Lung (tissue), 12 donors: ENCODE results near the gene OOSP1. TPM values are rescaled to one million over a fixed set of nuclear protein-coding genes. Genes with fewer than 3 reads are reported as not detected.
A peak's percentile ranks its signal among the peaks of the same experiment; 100 is the strongest.

ENCODE experiments used
- ATAC-seq: fragments of 200-7000 bp; cut with Tn5 transposase; one replicate; pipeline ENCODE4 v1.9.1; 2020; ENCODE audit warnings: moderate number of reproducible peaks; ENCODE audit not compliant: insufficient read depth, low FRiP score
- DNase-seq, 3 donors: peaks; one replicate each; pipeline ENCODE4 v3.0.0-alpha.2; 2013 to 2017
- H3K27ac ChIP-seq, 2 donors: one replicate each; pipeline ENCODE4 v1.5.1; 2013; ENCODE audit warnings: mild to moderate bottlenecking in 2 of 2, moderate library complexity in 2 of 2, control low read depth in 1 of 2, inconsistent platforms in 1 of 2, low read depth in 1 of 2, low read length in 1 of 2
- H3K27me3 ChIP-seq, 3 donors: one replicate each; pipeline ENCODE4 v1.5.1; 2013; ENCODE audit warnings: low read length in 2 of 3; ENCODE audit not compliant: control insufficient read depth in 3 of 3, insufficient read depth in 3 of 3
- H3K36me3 ChIP-seq, 4 donors: one replicate each; pipeline ENCODE4 v1.5.1; 2013; ENCODE audit warnings: low read length in 4 of 4, mild to moderate bottlenecking in 1 of 4, moderate library complexity in 1 of 4; ENCODE audit not compliant: control insufficient read depth in 4 of 4, insufficient read depth in 4 of 4
- H3K4me1 ChIP-seq, 5 donors: one replicate each; pipeline ENCODE4 v1.5.1; 2013; ENCODE audit warnings: low read length in 5 of 5, mild to moderate bottlenecking in 2 of 5, moderate library complexity in 1 of 5; ENCODE audit not compliant: control insufficient read depth in 5 of 5, insufficient read depth in 5 of 5
- H3K4me3 ChIP-seq: one replicate; pipeline ENCODE4 v1.5.1; 2013; ENCODE audit warnings: mild to moderate bottlenecking, control low read depth, moderate library complexity
- H3K9ac ChIP-seq, 2 donors: one replicate each; pipeline ENCODE4 v1.5.1; 2013; ENCODE audit warnings: low read length in 2 of 2, control low read depth in 1 of 2; ENCODE audit not compliant: insufficient read depth in 1 of 2
- H3K9me3 ChIP-seq, 4 donors: one replicate each; pipeline ENCODE4 v1.5.1; 2013; ENCODE audit warnings: low read length in 3 of 4, mild to moderate bottlenecking in 1 of 4, moderate library complexity in 1 of 4; ENCODE audit not compliant: control insufficient read depth in 4 of 4, insufficient read depth in 3 of 4
- CTCF ChIP-seq: IDR thresholded peaks from 2 replicates; pipeline ENCODE4 v1.5.1; 2012; ENCODE audit warnings: mild to moderate bottlenecking; ENCODE audit errors: control extremely low read depth, extremely low read depth
- WGBS, 2 donors: extraction: QIAGEN DNeasy Blood & Tissue Kit; methylation state at CpG; one replicate each; pipeline ENCODE4 v1.1.7; 2013; 5-methylcytosine and 5-hydroxymethylcytosine counted together
- polyA plus RNA-seq, 2 donors: library from polyadenylated mRNA; stranded (reverse); fragments of 200-250 nt; gene quantifications; one replicate each; pipeline ENCODE4 v1.2.1, GENCODE V29; 2013
- total RNA-seq, 2 donors: library from RNA; depleted of rRNA in 1 of 2; stranded (reverse); fragments of >200 nt in 1 of 2; gene quantifications; one replicate each; pipeline ENCODE4 v1.2.1, GENCODE V29; 2014 to 2021
- donor health status: control.
- donor health status: control.
- donor health status: Bipolar disorder and iron deficiency.
- donor health status: healthy.
- donor health status: DM: yes; HTN: yes; CAD: no.

Gene OOSP1
- total and polyA plus RNA-seq, 4 donors: not detected

GRCh38 chr11:59984368-59984767 is 46.1 kb downstream of the OOSP1 start:
- Histone ChIP-seq H3K4me3 (no peak overlapping the region), H3K9ac (no peak overlapping the region), H3K4me1 (no peaks in the 10 kb centered on the region), H3K36me3 (no peaks in the 10 kb centered on the region), H3K27ac (no peak overlapping the region), H3K27me3 (no peaks in the 10 kb centered on the region), H3K9me3 (peaks cover 0 to 5% (median 2%) of the 10 kb centered on the region in 4 donors)
- ATAC-seq (no peak), DNase-seq (no peak)
- 93 to 98% methylated on average over 3 of the region's 3 CpGs for WGBS, 2 donors
- TF ChIP-seq CTCF: no peak

GRCh38 chr11:59990421-59990820 is 52.2 kb downstream of the OOSP1 start:
- no peak for TF ChIP-seq CTCF
- no peak for DNase-seq
- H3K27ac ChIP-seq: no peak overlapping the region
- no peak overlapping the region for H3K4me3 ChIP-seq
- H3K27me3 ChIP-seq: no peaks in the 10 kb centered on the region
- no peaks in the 10 kb centered on the region for H3K36me3 ChIP-seq
- H3K9me3 ChIP-seq: peaks cover 0 to 10% (median 5%) of the 10 kb centered on the region in 4 donors
- no peak overlapping the region for H3K9ac ChIP-seq
- 87 to 92% methylated on average over 1 of the region's 1 CpG for WGBS, 2 donors
- no peaks in the 10 kb centered on the region for H3K4me1 ChIP-seq
- no peak for ATAC-seq

- H3K27ac ChIP-seq: no peak overlapping the region
- H3K4me3 ChIP-seq: no peak overlapping the region
- no peak for DNase-seq
- no peak for TF ChIP-seq CTCF
- 28 to 54% methylated on average over 5 of the region's 5 CpGs for WGBS, 2 donors
- no peaks in the 10 kb centered on the region for H3K27me3 ChIP-seq
- ATAC-seq: no peak
- H3K9ac ChIP-seq: no peak overlapping the region
- H3K36me3 ChIP-seq: no peaks in the 10 kb centered on the region
- H3K4me1 ChIP-seq: no peaks in the 10 kb centered on the region
- H3K9me3 ChIP-seq: peaks cover 0 to 10% (median 3%) of the 10 kb centered on the region in 4 donors
These were observed 54.2 kb downstream of the OOSP1 start for GRCh38 chr11:59992425-59992824.

GRCh38 chr11:59997800-59998199 is 59.6 kb downstream of the OOSP1 start:
- H3K4me1 ChIP-seq: no peaks in the 10 kb centered on the region
- no peak overlapping the region for H3K4me3 ChIP-seq
- DNase-seq (peak in 1 of 3 donors; percentile 1), ATAC-seq (no peak)
- H3K9ac ChIP-seq: no peak overlapping the region
- no peaks in the 10 kb centered on the region for H3K27me3 ChIP-seq
- no peak overlapping the region for H3K27ac ChIP-seq
- WGBS, 2 donors: 54 to 92% methylated on average over 2 of the region's 2 CpGs
- no peak for TF ChIP-seq CTCF
- no peaks in the 10 kb centered on the region for H3K36me3 ChIP-seq
- H3K9me3 ChIP-seq: no peaks in the 10 kb centered on the region
